C4-2B (cell line): ENCODE data around the gene HSF5.
A peak's percentile ranks its signal among the peaks of the same experiment; 100 is the strongest.

ENCODE experiments used
- H3K27ac ChIP-seq: fragments of 450-650 bp; 2 replicates; pipeline ENCODE4 v1.5.1; 2017
- ZFX ChIP-seq: fragments of 450-650 bp; IDR thresholded peaks from 2 replicates; pipeline ENCODE4 v1.6.1; 2017
- TF ChIP-seq, protein P1 (sequence below): fragments of 450-650 bp; conservative IDR thresholded peaks from 2 replicates; pipeline ENCODE4 v1.5.1; 2017; ENCODE audit warnings: mild to moderate bottlenecking

Gene HSF5

DNA sequence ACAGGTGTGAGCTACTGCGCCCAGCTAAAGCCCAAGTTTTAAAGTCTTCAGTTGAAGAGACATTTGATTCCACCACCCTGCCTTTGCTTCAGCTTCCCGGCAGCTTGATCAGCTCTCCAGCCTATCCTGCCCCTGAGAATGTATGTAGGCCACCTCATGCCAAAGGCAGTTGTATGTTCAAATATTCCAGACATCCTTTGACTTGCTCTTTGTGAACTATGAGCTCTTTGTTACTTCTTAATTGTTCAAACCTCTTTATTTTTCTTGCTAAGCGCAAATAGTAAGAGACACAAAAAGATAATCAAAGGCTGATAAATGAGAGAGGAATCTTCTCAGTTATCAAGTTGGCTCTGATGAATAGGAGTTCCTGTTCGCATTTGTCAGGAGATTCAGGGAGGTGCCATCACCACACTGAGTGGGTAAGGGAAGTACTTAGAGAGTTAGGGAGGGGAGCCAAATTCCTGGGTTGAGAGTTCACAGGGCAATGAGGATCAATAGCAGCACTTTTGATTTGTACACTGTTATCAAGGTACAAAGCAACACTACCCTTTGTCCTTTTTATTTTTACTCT is 104.2 kb downstream of the HSF5 start:
- TF ChIP-seq, protein P1, sequence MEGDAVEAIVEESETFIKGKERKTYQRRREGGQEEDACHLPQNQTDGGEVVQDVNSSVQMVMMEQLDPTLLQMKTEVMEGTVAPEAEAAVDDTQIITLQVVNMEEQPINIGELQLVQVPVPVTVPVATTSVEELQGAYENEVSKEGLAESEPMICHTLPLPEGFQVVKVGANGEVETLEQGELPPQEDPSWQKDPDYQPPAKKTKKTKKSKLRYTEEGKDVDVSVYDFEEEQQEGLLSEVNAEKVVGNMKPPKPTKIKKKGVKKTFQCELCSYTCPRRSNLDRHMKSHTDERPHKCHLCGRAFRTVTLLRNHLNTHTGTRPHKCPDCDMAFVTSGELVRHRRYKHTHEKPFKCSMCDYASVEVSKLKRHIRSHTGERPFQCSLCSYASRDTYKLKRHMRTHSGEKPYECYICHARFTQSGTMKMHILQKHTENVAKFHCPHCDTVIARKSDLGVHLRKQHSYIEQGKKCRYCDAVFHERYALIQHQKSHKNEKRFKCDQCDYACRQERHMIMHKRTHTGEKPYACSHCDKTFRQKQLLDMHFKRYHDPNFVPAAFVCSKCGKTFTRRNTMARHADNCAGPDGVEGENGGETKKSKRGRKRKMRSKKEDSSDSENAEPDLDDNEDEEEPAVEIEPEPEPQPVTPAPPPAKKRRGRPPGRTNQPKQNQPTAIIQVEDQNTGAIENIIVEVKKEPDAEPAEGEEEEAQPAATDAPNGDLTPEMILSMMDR = no peak
- TF ChIP-seq ZFX = no peak
- peak overlapping the region; percentile 11 for H3K27ac ChIP-seq

DNA sequence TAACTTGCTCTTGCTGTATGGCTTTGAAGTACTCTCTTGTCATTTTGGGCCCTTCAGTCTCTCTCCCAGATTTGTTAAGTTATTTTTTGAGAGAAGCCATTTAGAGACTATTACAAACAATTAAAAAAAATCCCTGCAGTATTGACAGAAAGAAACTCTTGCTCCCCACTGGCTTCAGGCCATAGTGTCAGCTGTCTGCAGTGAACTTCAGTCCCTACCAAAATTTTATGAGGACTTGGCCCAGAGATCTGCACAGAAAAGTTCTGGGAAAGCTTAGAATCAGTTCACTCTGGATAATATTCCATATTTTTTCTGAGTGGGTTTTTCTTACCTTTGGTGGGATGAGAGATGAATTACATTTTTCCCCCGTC is 105.4 kb downstream of the HSF5 start:
- no peak overlapping the region; the same call in 1 of the 2 replicates for H3K27ac ChIP-seq
- no peak for TF ChIP-seq ZFX

DNA sequence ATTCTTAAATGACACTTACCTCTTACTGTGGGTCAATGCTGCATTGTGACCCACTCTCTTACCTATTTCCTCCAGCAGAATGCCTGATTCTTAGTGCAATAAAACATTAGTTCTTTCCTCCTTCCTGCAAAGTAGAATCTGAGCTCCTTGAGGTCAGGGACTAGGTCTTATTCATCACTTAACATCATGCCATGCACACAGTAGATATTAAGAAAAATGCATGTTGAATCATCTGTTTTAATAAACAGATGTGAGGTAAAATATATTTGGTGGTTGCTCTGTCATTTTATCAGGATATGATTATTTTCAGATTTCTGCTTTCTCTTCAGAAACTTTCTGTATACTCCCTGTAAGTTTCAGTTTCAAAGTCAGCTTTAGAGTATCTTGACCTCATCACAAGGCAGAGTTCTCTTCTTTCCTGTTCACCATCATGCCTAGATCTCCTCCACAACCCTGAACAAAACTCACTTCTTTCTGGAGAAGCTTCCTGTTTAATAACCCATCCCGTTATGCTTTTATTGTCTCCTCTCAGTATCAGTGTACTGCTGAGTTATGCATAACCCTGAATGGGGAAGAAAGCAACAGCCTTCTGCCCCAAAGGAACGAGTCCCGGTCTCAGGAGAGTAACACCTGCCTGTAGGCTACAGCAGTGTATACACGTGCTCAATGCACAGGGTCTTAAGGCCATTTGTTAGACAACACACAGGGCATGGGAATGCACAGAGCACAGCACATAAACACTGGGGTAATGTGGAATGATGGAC is 105.9 kb downstream of the HSF5 start:
- TF ChIP-seq ZFX = no peak
- TF ChIP-seq, protein P1 = no peak
- no peak overlapping the region for H3K27ac ChIP-seq

DNA sequence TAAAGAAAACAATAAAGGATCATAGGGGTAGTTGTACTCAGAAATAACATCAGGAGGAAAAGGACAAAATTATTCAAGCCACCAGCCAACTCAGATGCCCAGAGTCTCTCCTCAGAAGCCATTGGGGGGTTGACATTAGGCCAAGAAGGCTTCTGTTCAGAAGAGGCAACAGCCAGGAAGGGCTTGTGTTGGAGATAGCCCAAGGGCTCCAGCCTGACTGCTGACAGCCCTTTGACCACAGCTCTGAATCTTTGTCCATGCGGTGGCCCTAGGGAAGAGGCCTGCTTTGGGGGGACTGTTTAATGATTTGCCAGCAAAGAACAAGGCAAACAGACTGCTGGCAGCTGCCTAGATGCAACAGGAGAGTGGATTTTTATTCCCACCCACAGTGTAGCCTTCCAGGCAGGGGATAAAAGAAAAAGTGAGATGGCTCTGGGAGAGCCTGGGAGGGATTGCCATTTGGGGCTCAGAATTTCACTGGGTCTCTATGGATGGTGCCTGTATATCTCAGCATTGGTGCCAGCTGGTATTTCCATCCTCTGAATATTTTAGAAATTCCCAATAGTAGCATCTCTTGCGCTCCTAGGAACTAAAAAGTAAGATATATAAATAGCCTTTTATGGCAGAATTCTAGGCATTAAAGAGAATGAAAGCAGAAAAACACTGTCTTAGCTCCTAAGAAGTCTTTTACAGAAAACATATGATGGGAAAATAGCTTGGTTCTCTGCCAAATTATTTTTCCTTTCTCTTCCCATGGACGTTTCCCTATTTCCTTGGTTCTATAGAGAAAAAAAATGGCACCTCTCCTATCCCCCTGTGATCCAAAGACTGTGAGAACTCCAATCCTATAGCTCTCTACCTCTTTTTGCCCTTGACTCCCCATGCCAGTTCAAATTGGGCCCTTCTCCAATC is 106.8 kb downstream of the HSF5 start:
- no peak overlapping the region for H3K27ac ChIP-seq

DNA sequence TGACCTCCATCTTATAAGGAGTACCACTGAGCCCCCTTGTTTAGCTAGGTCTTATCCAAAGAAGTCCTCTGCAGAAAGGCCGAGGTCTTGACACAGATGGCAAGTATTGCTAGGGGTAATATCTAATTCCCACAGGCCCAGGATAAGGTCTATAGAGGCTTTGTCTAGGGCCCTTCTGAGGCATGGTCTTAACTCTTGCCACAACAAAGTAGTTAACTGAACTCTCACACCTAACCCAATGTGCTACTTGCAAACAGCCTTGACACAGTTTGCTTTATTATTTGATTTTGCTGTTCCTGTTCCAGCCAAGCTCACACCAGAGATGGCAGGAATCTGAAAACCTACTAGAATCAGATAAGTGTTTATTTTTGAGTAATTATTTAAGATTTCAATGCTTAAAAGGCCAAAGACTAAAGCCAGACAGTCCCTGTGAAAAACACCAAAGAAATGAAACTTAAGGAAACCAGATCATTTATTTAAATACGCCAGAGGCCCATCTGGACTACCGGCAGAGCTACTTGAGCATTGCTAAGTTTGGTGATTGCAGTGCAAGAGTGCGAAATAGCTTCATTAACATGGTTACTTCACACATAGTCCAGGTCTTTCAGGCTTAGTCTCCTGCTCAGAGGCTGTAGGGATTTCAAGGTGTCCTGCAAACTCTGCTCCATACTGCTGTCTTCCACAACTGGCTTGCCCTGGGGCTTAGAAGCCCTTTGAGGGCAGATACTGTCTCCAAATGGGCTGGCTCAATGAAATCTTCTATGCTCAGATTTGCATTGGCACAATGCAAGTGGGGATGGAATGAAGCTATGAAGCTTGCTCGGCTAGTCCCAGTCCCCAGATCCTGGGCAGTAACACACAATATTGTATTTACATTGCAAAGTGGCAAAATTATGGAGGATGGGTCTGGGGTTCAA is 107.7 kb downstream of the HSF5 start:
- no peak overlapping the region for H3K27ac ChIP-seq

More for the DNA sequence above, 106.8 kb downstream of the HSF5 start:
- TF ChIP-seq ZFX = no peak
- TF ChIP-seq, protein P1 = no peak

DNA sequence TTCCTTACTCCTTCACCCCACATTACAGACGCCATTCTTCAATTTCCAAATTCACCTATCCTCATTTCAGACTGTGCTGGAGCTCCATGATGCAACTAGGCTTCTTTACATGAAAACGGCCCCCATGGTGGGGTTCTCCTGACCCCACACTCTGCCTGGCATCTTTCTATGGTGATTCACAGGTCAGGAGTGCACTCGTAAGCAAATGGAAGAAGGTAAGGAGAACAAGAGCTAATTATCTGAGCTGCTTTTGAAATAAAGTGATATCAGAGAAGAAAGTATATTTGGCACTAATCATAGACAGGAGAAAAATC is 108.7 kb downstream of the HSF5 start:
- H3K27ac ChIP-seq = no peak overlapping the region
- TF ChIP-seq, protein P1 = no peak

More for the DNA sequence above, 107.7 kb downstream of the HSF5 start:
- TF ChIP-seq ZFX = no peak
- TF ChIP-seq, protein P1 = no peak

DNA sequence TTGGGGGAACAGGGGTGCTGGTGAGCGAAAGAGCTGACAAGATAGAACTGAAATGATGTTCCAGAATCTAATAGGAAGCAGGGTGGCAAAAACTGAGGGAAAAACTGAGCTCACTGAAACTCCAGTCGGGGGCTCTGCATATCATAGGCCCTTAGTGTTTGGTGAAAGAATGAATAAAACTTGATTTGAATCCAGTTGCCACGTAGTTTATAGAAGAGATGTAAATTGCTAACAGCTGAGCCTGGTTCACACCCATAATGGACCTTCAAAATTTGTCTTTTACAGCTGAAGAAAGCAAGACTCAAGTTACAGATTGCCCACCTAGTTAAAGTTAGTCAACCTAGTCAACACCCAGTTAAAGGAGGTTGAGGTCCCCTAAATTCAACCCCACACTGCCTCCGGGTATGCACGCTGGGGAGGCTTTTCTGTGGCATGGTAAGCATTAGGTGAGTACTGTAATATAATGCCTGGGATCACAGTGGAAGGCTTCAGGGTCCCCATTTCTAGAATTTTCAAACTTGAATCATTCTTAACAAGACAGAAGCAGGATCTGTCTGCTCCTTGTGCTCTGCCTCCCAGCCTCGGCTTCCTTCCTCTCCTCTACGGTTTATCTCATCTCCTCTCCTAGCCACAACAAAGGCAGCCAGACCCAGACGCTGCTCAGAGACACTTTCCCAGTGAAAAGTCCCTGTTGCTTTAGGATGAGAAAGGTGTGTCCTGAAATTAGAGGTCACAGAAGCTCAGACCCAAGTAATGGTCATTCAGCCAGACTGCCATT is 109.3 kb downstream of the HSF5 start:
- no peak for TF ChIP-seq ZFX
- TF ChIP-seq, protein P1 = no peak
- no peak overlapping the region for H3K27ac ChIP-seq
